Right ventricle myocardium inferior (tissue), 1 donor: ENCODE measurements around the gene AMPD3. TPM values are rescaled to one million over a fixed set of nuclear protein-coding genes. Genes with fewer than 3 reads are reported as not detected.

Experiments
- ATAC-seq: fragments of 200-7000 bp; cut with Tn5 transposase; one replicate; pipeline ENCODE4 v1.9.1; 2020; ENCODE audit warnings: mild to moderate bottlenecking, moderate library complexity
- DNase-seq: peaks from one replicate; pipeline ENCODE4 v3.0.0; 2021; ENCODE audit errors: missing footprints
- intact Hi-C: fragments of 100-400 bp; cut with DNase I; formaldehyde crosslinking; loops from one replicate; pipeline ENCODE4 v1.11.0; 2022
- total RNA-seq: library from RNA; stranded (reverse); fragmentation: NEBNext Ultra II Directional; extraction: Animal tissue kit (Norgen Biotek cat#: 25700); gene quantifications from one replicate; pipeline ENCODE4 v1.2.1, GENCODE V29; 2021
- donor health status: DM: no; HTN: yes; CAD: no; lungs with severe emphysema.

The AMPD3 gene
- total RNA-seq, 1 donor from 2014 or later: 3.5 TPM

- ATAC-seq (no peak), DNase-seq (no peak)
- intact Hi-C loops: no loop called here
Measured at GRCh38 chr11:10481560-10482349, 26.7 kb downstream of the AMPD3 start.

GRCh38 chr11:10483174-10483573 is 28.1 kb downstream of the AMPD3 start:
- intact Hi-C loops: no loop called here
- DNase-seq (no peak), ATAC-seq (no peak)

GRCh38 chr11:10483584-10483983 is 28.5 kb downstream of the AMPD3 start:
- no peak for ATAC-seq
- intact Hi-C loops: no loop called here
- no peak for DNase-seq

- ATAC-seq (no peak), DNase-seq (no peak)
- intact Hi-C loops: no loop called here
Measured at GRCh38 chr11:10484461-10485180, 29.6 kb downstream of the AMPD3 start.

- intact Hi-C loops: no loop called here
- no peak for ATAC-seq
- no peak for DNase-seq
Measured at GRCh38 chr11:10485646-10486045, 30.6 kb downstream of the AMPD3 start.

- no peak for ATAC-seq
- intact Hi-C loops: no loop called here
- no peak for DNase-seq
Measured at GRCh38 chr11:10486161-10486840, 31.2 kb downstream of the AMPD3 start.

- intact Hi-C loops: no loop called here
- ATAC-seq (no peak), DNase-seq (no peak)
Measured at GRCh38 chr11:10487002-10487647, 32.1 kb downstream of the AMPD3 start.

- intact Hi-C loops: no loop called here
- DNase-seq (no peak), ATAC-seq (no peak)
Measured at GRCh38 chr11:10488121-10488933, 33.3 kb downstream of the AMPD3 start.

GRCh38 chr11:10488934-10489691 is 34.0 kb downstream of the AMPD3 start:
- intact Hi-C loops: no loop called here
- no peak for ATAC-seq
- DNase-seq: no peak

- intact Hi-C loops: no loop called here
- ATAC-seq (no peak), DNase-seq (no peak)
Measured at GRCh38 chr11:10490032-10490397, 35.0 kb downstream of the AMPD3 start.

- DNase-seq: peak; percentile 82
- intact Hi-C loops: no loop called here
- ATAC-seq: peak; percentile 86
Measured at GRCh38 chr11:10490398-10491241, 35.6 kb downstream of the AMPD3 start.

GRCh38 chr11:10492084-10492483 is 37.0 kb downstream of the AMPD3 start:
- ATAC-seq (no peak), DNase-seq (no peak)
- intact Hi-C loops: no loop called here

GRCh38 chr11:10493041-10493663 is 38.1 kb downstream of the AMPD3 start:
- intact Hi-C loops: no loop called here
- ATAC-seq (no peak), DNase-seq (no peak)

GRCh38 chr11:10494636-10495463 is 39.8 kb downstream of the AMPD3 start:
- intact Hi-C loops: no loop called here
- DNase-seq (no peak), ATAC-seq (no peak)

- DNase-seq (no peak), ATAC-seq (no peak)
- intact Hi-C loops: no loop called here
Measured at GRCh38 chr11:10495464-10495786, 40.4 kb downstream of the AMPD3 start.
